Iris pigment epithelial cell (primary cell): ENCODE results near the gene YWHAH.

Source experiments
- DNase-seq: peaks from one replicate; pipeline ENCODE4 v3.0.0-alpha.2; 2011; ENCODE audit warnings: low read depth

YWHAH gene

GRCh38 chr22:31983911-31984656 is 39.7 kb downstream of the YWHAH start:
- no peak for DNase-seq

DNA sequence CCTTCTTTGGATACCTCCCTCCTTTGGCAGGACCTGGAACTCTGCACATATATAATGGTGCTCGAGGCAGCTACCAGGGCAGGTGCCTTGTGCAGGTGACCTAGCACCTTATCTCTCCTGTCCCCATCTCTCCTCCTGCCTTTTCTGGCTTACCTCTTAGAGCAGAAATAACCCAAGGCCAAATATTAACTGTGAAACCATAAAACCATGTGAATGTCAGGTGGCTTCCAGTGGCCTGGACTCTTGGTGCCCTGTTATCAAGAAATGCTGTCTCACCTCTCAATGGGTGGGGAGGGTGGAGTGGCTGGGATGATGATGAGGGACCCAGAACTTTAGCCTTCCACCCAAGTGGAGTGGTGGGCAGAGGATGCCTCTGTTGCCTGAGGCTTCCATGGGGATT is 42.9 kb downstream of the YWHAH start:
- no peak for DNase-seq

- DNase-seq = no peak
Observed at GRCh38 chr22:31991102-31991839, 46.9 kb downstream of the YWHAH start.

- no peak for DNase-seq
Observed at GRCh38 chr22:31995046-31995445, 50.7 kb downstream of the YWHAH start.

GRCh38 chr22:31995807-31996206 is 51.5 kb downstream of the YWHAH start:
- peak; percentile 17 for DNase-seq

- DNase-seq = no peak
Observed at GRCh38 chr22:31998784-31999385, 54.5 kb downstream of the YWHAH start.

DNA sequence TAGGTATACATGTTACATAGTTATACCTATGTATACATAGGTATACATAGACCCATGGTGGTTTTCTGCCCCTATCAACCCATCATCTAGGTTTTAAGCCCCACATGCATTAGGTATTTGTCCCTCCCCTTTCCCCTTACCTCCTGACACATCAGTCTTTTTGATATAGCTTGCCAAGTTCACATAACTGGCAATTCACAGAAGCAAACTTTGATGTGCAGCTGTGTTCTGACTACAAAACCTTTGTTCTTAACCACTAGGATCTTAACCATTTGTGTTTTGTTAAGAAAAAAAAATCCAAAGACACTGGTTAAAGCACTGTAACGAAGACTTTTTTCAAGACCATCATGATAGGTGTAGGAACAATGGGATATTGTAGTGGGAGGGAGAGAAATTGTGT is 55.8 kb downstream of the YWHAH start:
- no peak for DNase-seq

DNA sequence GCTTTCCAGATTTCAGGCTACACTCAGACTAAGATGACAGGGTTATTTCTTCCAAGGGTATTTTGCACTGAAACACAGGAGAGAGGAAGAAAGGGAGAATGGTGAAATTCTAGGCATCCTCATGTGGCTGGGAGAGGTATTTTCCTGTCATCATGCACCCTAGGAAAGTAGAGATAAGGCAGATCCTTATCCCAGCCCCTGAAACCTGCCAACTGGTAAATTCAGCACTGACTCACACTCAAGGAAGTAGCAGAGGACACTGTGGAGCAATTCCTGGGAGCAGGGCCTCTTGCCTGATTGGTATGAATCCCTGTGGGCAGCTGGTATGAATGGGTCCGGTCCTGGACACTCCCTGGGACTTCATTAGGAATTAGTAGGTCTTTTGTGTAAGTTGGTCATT is 61.1 kb downstream of the YWHAH start:
- DNase-seq = peak; percentile 55
